Suppressor macrophage treated with lipopolysaccharide for 4 hours (primary cell): ENCODE measurements around the gene RFNG.

ENCODE experiments used
- DNase-seq: peaks from one replicate; pipeline ENCODE4 v3.0.0-alpha.2; 2020

The RFNG gene

GRCh38 chr17:82012640-82013295 is 38.8 kb downstream of the RFNG start:
- no peak for DNase-seq

- no peak for DNase-seq
These were observed 39.4 kb downstream of the RFNG start for GRCh38 chr17:82012261-82012639.

- DNase-seq = no peak
These were observed 39.9 kb downstream of the RFNG start for GRCh38 chr17:82011617-82012187.

GRCh38 chr17:82010575-82011525 is 40.8 kb downstream of the RFNG start:
- DNase-seq = no peak

DNA sequence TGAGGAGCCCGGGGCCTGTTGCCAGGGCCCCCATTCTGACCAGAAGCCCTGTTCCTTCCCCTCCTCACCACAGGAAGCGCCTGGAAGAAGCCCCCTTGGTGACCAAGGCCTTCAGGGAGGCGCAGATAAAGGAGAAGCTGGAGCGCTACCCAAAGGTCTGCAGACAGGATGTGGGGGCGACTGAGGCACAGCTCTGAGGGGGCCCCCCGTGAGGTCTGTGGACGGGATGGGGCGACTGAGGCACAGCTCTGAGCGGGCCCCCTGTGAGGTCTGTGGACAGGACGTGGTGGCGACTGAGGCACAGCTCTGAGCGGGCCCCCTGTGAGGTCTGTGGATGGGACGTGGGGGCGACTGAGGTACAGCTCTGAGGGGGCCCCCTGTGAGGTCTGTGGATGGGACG is 42.2 kb downstream of the RFNG start:
- no peak for DNase-seq

GRCh38 chr17:82008941-82009405 is 42.6 kb downstream of the RFNG start:
- DNase-seq = no peak

DNA sequence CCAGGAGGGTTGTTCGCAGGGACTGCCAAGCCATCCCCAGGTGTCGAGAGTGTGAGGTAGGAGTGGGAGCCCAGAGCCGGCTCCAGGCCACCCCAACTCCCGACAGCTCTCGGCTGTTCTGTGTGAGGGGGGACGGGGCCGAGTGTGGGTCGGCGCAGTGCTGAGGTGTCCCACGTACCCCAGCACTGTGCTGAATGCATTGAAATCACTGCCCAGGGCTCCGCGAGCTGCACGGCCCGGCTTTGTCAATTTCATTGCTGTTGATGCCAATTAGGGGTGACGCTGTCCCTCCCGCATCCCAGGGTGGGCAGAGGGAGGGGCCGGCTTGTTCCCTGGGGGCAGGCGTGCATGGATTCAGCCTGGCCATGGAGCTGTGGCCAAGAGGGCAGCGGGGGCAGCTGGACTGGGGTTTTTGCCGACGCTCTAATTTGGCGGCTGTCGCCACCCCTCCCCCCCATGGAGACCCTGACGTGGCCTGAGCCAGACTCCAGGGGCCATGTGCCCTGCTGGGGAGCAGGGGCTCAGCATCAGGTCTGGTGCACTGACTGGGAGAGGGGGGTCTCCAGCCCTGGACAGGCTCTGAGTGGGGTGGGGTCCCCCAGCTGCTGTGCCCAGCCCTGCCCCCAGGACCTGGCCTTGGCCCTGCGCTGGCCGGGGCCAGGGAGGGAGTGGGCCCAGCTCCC is 43.2 kb downstream of the RFNG start:
- no peak for DNase-seq

DNA sequence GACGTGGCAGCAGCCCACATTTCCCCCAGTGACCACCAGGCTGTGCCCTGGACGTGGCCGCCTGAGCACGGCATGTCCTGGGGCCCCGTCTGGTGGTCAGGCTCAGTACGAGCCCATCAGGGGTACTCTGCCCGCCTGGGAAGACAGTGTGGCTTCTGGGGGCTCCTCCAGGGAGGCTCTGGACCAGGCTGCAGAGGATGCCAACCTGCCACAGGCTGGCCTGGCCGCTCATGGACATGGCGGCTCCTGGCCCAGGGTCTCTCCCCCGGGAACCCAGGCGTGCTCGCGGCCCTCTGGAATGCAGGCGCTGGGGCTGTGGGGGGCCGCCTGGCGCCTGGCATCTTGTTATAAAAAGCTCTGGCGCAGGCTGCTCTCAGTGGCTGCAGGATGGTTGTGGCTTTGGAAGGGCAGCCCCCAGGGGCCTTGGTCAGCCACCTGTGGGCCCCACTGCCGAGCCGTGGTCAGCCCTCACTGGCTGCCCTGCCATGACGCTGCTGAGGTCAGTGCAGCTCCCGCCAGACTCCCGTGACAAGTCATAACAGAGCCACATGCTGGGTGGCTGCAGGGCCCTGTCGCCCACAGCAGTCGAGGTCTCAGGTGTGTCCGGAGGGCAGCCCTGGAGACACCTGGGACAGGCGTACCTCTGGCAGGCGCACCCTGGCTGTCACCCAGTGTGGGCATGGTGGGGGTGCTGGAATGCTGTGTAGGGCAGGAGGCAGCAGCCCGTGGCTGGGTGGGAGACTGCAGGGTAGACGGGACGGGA is 43.9 kb downstream of the RFNG start:
- DNase-seq = no peak

DNA sequence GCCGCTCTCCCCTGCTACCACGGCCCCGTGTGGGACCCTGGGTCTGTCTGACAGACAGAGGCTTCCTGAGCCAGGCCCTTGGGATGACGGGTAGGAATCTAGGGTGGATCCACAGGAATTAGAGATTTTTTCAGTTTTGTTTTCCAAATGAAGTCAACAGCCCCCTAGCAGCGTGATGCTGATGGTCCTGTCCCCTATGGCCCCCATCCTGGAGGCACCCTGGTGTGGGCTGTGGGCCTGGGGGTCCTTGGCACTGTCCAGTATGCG is 44.5 kb downstream of the RFNG start:
- DNase-seq = no peak

GRCh38 chr17:82006468-82007227 is 45.0 kb downstream of the RFNG start:
- no peak for DNase-seq

- no peak for DNase-seq
These were observed 45.8 kb downstream of the RFNG start for GRCh38 chr17:82005701-82006348.

DNA sequence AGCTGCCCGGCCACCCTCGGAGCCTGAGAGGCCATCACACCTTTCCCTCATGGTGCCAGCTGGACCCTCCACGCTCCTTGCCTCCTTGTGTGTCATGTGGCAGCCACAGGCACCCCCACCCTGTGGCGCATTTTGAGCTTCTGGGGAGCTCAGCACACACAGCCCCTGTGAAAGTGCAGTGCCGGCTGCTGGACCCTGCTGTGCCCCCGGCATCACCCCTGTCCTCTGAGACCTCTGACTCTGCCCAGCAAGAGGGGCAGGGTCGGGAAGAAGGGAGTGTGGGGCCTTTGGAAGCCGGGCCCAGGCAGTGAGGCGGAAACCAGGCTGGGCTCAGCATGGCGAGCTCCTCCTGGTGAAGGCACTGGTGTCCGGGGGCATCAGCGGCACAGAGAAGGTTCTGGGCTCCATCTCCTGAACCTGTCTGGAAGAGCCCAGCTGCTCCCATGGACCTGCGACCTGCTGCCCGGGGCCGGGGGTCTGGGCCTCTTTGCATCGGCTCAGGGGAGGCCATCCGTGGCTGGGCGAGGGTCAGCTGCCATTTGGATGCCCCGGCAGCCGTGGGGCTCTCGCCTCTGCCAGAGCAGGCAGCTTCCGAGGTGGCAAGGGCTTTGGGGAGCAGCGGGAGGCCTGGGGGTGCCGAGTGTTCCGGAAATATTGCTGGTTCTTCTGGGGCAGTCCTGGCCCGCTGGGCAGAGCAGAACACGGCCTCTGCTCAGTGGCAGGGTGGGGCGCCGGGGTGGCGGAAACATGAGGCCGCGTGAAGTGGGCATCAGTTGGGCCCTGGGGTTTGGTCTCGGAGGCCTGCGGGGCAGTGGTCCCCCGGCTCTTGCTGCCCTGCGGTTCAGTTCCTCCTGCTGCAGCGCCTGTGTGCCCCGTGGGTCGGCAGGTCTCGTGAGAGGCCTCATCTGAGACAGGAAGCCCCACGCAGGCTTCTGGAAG is 46.8 kb downstream of the RFNG start:
- DNase-seq = no peak

- DNase-seq = no peak
These were observed 47.9 kb downstream of the RFNG start for GRCh38 chr17:82003411-82004381.

DNA sequence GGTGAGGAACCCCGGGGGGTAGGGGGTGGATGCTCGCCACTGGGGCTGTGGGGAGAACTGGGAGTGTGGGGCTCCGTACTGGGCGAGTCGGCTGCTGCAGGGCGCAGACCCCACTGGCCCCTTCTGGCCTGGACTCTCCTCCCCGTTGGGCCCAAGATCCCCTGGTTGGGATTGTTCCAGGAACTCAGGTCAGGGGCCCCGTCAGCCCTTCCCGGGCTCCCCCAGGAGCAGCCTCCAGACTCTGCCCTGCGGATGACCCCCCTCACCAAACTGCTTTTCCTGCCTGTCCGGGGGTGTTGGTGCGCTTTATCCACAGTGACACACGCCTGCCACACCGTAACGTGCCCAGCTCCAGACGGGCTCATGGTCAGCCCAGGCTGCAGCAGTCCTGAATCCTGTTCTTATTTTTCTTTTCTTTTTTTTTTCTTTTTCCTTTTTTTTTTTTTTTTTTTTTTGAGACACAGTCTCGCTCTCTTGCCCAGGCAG is 50.0 kb downstream of the RFNG start:
- no peak for DNase-seq

- DNase-seq = no peak
These were observed 50.6 kb downstream of the RFNG start for GRCh38 chr17:82000803-82001570.

- no peak for DNase-seq
These were observed 51.4 kb downstream of the RFNG start for GRCh38 chr17:81999976-82000802.

DNA sequence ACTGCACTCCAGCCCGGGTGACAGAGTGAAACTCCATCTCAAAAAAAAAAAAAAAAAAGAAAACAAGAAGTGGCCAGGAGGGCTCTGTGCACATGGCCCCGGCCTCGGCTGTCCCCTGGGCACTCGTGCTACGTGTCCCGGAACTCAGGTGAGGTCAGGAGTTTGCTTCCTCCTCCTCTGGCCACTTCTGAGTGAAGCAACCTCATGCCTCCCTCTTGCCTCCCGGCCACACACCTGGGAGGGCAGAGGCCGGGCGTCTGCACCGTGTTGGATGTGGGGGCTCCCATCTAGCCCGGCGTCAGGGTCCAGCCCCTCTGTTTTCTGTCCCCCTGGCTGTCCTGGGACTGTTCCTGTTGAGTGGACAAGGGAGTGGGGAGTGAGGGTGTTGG is 52.0 kb downstream of the RFNG start:
- DNase-seq = no peak
